ENCODE results near the gene CD44.

DNA sequence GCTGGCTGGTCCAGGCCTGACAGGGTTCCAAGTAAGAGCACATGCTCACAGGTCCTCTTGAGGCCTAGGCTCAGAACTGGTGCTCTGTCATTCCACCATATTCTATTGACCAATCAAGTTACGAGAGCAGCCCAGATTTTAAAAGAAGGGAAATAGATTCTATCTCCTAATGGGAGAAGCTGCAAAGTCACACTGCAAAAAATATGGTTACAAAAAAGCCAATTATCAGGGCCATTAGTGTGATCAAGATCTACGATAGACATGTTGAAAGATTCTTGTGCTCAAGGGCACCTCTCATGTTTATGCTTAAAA is 96.1 kb downstream of the CD44 start:
- TF ChIP-seq RAD21 (IDR thresholded peaks at IDR 0.05) = no peak
- TF ChIP-seq, protein P1, sequence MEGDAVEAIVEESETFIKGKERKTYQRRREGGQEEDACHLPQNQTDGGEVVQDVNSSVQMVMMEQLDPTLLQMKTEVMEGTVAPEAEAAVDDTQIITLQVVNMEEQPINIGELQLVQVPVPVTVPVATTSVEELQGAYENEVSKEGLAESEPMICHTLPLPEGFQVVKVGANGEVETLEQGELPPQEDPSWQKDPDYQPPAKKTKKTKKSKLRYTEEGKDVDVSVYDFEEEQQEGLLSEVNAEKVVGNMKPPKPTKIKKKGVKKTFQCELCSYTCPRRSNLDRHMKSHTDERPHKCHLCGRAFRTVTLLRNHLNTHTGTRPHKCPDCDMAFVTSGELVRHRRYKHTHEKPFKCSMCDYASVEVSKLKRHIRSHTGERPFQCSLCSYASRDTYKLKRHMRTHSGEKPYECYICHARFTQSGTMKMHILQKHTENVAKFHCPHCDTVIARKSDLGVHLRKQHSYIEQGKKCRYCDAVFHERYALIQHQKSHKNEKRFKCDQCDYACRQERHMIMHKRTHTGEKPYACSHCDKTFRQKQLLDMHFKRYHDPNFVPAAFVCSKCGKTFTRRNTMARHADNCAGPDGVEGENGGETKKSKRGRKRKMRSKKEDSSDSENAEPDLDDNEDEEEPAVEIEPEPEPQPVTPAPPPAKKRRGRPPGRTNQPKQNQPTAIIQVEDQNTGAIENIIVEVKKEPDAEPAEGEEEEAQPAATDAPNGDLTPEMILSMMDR (IDR thresholded peaks at IDR 0.05; ENCODE audit: low read depth, low read length, missing input control) = no peak
- TF ChIP-seq, protein P2, sequence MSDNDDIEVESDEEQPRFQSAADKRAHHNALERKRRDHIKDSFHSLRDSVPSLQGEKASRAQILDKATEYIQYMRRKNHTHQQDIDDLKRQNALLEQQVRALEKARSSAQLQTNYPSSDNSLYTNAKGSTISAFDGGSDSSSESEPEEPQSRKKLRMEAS (IDR thresholded peaks at IDR 0.05) = no peak
- TF ChIP-seq JUND (IDR thresholded peaks at IDR 0.05) = no peak
- TF ChIP-seq GABPA (IDR thresholded peaks at IDR 0.05 in 1 of 2, conservative IDR thresholded peaks at IDR 0.05 in 1 of 2) = no peak
- TF ChIP-seq, protein P3, sequence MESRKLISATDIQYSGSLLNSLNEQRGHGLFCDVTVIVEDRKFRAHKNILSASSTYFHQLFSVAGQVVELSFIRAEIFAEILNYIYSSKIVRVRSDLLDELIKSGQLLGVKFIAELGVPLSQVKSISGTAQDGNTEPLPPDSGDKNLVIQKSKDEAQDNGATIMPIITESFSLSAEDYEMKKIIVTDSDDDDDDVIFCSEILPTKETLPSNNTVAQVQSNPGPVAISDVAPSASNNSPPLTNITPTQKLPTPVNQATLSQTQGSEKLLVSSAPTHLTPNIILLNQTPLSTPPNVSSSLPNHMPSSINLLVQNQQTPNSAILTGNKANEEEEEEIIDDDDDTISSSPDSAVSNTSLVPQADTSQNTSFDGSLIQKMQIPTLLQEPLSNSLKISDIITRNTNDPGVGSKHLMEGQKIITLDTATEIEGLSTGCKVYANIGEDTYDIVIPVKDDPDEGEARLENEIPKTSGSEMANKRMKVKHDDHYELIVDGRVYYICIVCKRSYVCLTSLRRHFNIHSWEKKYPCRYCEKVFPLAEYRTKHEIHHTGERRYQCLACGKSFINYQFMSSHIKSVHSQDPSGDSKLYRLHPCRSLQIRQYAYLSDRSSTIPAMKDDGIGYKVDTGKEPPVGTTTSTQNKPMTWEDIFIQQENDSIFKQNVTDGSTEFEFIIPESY (IDR thresholded peaks at IDR 0.05) = no peak
- TF ChIP-seq YY1 (IDR thresholded peaks at IDR 0.05) = no peak
- no peak for TF ChIP-seq TAF1 (conservative IDR thresholded peaks at IDR 0.05)
- TF ChIP-seq, protein P4, sequence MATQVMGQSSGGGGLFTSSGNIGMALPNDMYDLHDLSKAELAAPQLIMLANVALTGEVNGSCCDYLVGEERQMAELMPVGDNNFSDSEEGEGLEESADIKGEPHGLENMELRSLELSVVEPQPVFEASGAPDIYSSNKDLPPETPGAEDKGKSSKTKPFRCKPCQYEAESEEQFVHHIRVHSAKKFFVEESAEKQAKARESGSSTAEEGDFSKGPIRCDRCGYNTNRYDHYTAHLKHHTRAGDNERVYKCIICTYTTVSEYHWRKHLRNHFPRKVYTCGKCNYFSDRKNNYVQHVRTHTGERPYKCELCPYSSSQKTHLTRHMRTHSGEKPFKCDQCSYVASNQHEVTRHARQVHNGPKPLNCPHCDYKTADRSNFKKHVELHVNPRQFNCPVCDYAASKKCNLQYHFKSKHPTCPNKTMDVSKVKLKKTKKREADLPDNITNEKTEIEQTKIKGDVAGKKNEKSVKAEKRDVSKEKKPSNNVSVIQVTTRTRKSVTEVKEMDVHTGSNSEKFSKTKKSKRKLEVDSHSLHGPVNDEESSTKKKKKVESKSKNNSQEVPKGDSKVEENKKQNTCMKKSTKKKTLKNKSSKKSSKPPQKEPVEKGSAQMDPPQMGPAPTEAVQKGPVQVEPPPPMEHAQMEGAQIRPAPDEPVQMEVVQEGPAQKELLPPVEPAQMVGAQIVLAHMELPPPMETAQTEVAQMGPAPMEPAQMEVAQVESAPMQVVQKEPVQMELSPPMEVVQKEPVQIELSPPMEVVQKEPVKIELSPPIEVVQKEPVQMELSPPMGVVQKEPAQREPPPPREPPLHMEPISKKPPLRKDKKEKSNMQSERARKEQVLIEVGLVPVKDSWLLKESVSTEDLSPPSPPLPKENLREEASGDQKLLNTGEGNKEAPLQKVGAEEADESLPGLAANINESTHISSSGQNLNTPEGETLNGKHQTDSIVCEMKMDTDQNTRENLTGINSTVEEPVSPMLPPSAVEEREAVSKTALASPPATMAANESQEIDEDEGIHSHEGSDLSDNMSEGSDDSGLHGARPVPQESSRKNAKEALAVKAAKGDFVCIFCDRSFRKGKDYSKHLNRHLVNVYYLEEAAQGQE (IDR thresholded peaks at IDR 0.05) = no peak
- TF ChIP-seq SP1 (IDR thresholded peaks at IDR 0.05) = no peak
